Mammary epithelial cell (primary cell): ENCODE results near the gene AGPAT4.

Experiments
- CTCF ChIP-seq, 2 donors: IDR thresholded peaks in 1 of 2; conservative IDR thresholded peaks in 1 of 2; 2 replicates each; pipeline ENCODE4 v1.5.1; 2011 to 2012; ENCODE audit warnings: inconsistent platforms in 2 of 2, low read length in 2 of 2, mild to moderate bottlenecking in 2 of 2, control low read depth in 1 of 2, low read depth in 1 of 2; ENCODE audit not compliant: insufficient read depth in 1 of 2; ENCODE audit errors: extremely low read depth in 1 of 2
- EZH2 ChIP-seq: IDR thresholded peaks from 2 replicates; pipeline ENCODE4 v1.6.1; 2012; ENCODE audit warnings: low read length, inconsistent platforms, borderline replicate concordance

GRCh38 chr6:161194374-161194773 lies 79.5 kb downstream of the AGPAT4 start:
- TF ChIP-seq CTCF (conservative IDR thresholded peaks at IDR 0.05 in 1 of 2, IDR thresholded peaks at IDR 0.05 in 1 of 2; ENCODE audit: extremely low read depth in 1 of 2, insufficient read depth in 1 of 2, low read depth in 1 of 2, low read length in 2 of 2) (no peak), EZH2 (no peak)
